ENCODE data around the gene INSYN2A. TPM values are rescaled to one million over a fixed set of nuclear protein-coding genes. Genes with fewer than 3 reads are reported as not detected.

INSYN2A gene
- 0.14 TPM for total RNA-seq
- long read RNA-seq, partial matches to known transcripts: 0 of 5 reads
- long read RNA-seq, other reads (novel, unspliced or antisense): 5 of 5 reads

GRCh38 chr10:127196282-127197153, at the start of gene INSYN2A:
Gene INSYN2A (minus strand): TSS chr10:127196591. CDS start chr10:127176395, 20,196 bp downstream.
- no peak for DNase-seq
- intact Hi-C loops (cut with DNase I): no loop called here
- Histone ChIP-seq H3K36me3 (no peaks in the 10 kb centered on the region), H3K27ac (no peak within 1 kb of the TSS), H3K27me3 (peaks cover 18% of the 10 kb centered on the region), H3K4me3 (peak within 1 kb of the TSS; percentile 40), H3K9me3 (no peaks in the 10 kb centered on the region), H3K4me1 (peaks cover 16% of the 10 kb centered on the region)
- no peak for TF ChIP-seq CTCF (IDR thresholded peaks at IDR 0.05)
- ATAC-seq: peak; percentile 43

GRCh38 chr10:127245456-127245855, 49.1 kb upstream of the INSYN2A start:
- Histone ChIP-seq H3K27ac (no peak overlapping the region), H3K27me3 (no peaks in the 10 kb centered on the region), H3K9me3 (no peaks in the 10 kb centered on the region), H3K4me1 (no peaks in the 10 kb centered on the region), H3K36me3 (peaks cover 14% of the 10 kb centered on the region), H3K4me3 (no peak overlapping the region)
- DNase-seq (no peak), ATAC-seq (no peak)
- TF ChIP-seq CTCF (IDR thresholded peaks at IDR 0.05): no peak
- intact Hi-C loops (cut with DNase I): no loop called here

- no peak for DNase-seq
- peak; percentile 83 for ATAC-seq
- Histone ChIP-seq H3K4me1 (no peaks in the 10 kb centered on the region), H3K9me3 (no peaks in the 10 kb centered on the region), H3K4me3 (no peak overlapping the region), H3K27ac (no peak overlapping the region), H3K36me3 (peaks cover 10% of the 10 kb centered on the region), H3K27me3 (no peaks in the 10 kb centered on the region)
- intact Hi-C loops (cut with DNase I): no loop called here
- peak; percentile 57 for TF ChIP-seq CTCF (IDR thresholded peaks at IDR 0.05)
Measured at GRCh38 chr10:127243490-127244272, 47.3 kb upstream of the INSYN2A start.

GRCh38 chr10:127242914-127243313, 46.5 kb upstream of the INSYN2A start:
- no peak overlapping the region for H3K27ac ChIP-seq
- peaks cover 2% of the 10 kb centered on the region for H3K36me3 ChIP-seq
- H3K27me3 ChIP-seq: no peaks in the 10 kb centered on the region
- DNase-seq: no peak
- no peak for ATAC-seq
- H3K4me1 ChIP-seq: no peaks in the 10 kb centered on the region
- H3K4me3 ChIP-seq: no peak overlapping the region
- no peaks in the 10 kb centered on the region for H3K9me3 ChIP-seq
- intact Hi-C loops (cut with DNase I): no loop called here
- TF ChIP-seq CTCF (IDR thresholded peaks at IDR 0.05): no peak

GRCh38 chr10:127236266-127236665, 39.9 kb upstream of the INSYN2A start:
- no peaks in the 10 kb centered on the region for H3K4me1 ChIP-seq
- no peak overlapping the region for H3K27ac ChIP-seq
- H3K9me3 ChIP-seq: no peaks in the 10 kb centered on the region
- DNase-seq (no peak), ATAC-seq (no peak)
- no peaks in the 10 kb centered on the region for H3K27me3 ChIP-seq
- intact Hi-C loops (cut with DNase I): no loop called here
- TF ChIP-seq CTCF (IDR thresholded peaks at IDR 0.05): no peak
- H3K36me3 ChIP-seq: no peaks in the 10 kb centered on the region
- H3K4me3 ChIP-seq: no peak overlapping the region
